Prostate gland (tissue), 2 donors: ENCODE results near the gene SEC14L1. TPM values are rescaled to one million over a fixed set of nuclear protein-coding genes. Genes with fewer than 3 reads are reported as not detected.

Experiments
- DNase-seq: peaks from one replicate; pipeline ENCODE4 v3.0.0-alpha.2; 2019; ENCODE audit warnings: low spot score
- H3K27ac ChIP-seq, 2 donors: fragments of 200-600 bp; sonication (generic); 2 replicates each; pipeline ENCODE4 v1.5.1; 2017 to 2019
- H3K27me3 ChIP-seq: fragments of 200-600 bp; sonication (generic); replicated peaks from 2 replicates; pipeline ENCODE4 v1.5.1; 2019; ENCODE audit not compliant: insufficient read depth
- H3K36me3 ChIP-seq, 2 donors: fragments of 200-600 bp; sonication (generic); 1 replicate in 1 of 2; 2 replicates in 1 of 2; pipeline versions ENCODE4 v1.5.1 to v1.8.1; 2017 to 2019
- H3K4me1 ChIP-seq: fragments of 200-600 bp; sonication (generic); replicated peaks from 2 replicates; pipeline ENCODE4 v1.5.1; 2019
- H3K4me3 ChIP-seq, 2 donors: fragments of 200-600 bp; sonication (generic); 2 replicates each; pipeline ENCODE4 v1.5.1; 2017 to 2019
- H3K9me3 ChIP-seq: fragments of 200-600 bp; sonication (generic); 2 replicates; pipeline ENCODE4 v1.5.1; 2017
- POLR2A ChIP-seq: fragments of 450-650 bp; IDR thresholded peaks from one replicate; pipeline ENCODE4 v1.6.1; 2016; ENCODE audit warnings: antibody characterized with exemption, mild to moderate bottlenecking
- POLR2AphosphoS5 ChIP-seq: sonication (generic); formaldehyde crosslinking; IDR thresholded peaks from one replicate; pipeline ENCODE4 v1.6.1; 2017; ENCODE audit warnings: antibody characterized with exemption
- WGBS: methylation state at CpG from one replicate; pipeline ENCODE4 v1.1.5; 2018; 5-methylcytosine and 5-hydroxymethylcytosine counted together
- intact Hi-C: fragments of 100-400 bp; cut with DNase I; formaldehyde crosslinking; loops from one replicate; pipeline ENCODE4 v1.14.2; 2022
- total RNA-seq, 2 donors: library from RNA; depleted of rRNA; stranded (reverse); fragments of >200 nt; gene quantifications; one replicate each; pipeline ENCODE4 v1.1.0, GENCODE V29; 2016
- TF ChIP-seq, protein P1 (sequence below), 4 experiments: fragments of 200-600 bp in 2 of 4; fragments of 450-650 bp in 2 of 4; sonication (generic) in 2 of 4; IDR thresholded peaks; 1 replicate in 3 of 4; 2 replicates in 1 of 4; pipeline ENCODE4 v1.5.1; 2016 to 2019; ENCODE audit warnings: antibody characterized with exemption in 4 of 4, mild to moderate bottlenecking in 2 of 4, moderate library complexity in 2 of 4

Gene SEC14L1
- total RNA-seq, 2 donors from 2014 or later, result 39.9 to 175 TPM

DNA sequence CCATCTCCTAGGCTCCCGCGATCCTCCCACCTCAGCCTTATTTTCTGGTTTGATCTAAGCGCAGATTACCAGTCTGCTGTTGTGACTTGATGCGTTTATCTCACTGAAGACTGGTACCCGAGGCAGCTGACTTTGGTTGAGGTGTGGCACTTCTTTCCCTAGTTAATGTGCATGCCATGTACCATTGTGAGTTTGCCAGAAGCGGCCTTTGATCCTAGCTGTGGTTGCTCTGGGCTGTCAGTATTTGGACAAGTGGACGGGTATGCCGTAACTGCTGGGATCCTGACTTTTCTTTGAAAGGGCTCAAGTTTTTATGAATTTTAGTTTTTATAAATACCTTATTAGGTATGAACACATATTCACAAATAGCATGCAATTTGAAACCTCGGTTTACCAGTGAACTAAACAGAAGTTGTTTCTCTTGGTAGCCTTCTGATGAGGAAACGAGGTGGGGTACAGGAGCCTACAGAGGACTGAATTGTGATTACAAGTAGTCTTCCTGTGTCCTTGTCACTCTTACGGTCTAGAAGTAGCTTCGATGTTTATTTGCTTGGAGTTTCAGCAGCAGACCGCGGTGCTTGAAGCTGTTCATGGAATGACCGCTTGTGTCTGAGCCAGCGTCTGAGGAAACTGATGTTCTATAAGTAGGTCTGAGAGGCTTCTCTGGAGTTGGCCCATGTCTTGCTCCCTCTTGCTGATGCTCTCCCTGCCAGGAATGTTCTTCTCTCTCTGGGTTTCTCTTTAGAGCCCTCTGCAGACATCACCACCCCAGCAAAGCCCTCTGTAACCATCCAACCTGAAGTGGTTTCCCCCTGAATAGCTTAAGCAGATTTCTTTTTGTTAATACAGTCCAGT is 40.0 kb downstream of the SEC14L1 start:
- Histone ChIP-seq H3K36me3 (no peaks in the 10 kb centered on the region), H3K4me1 (peaks cover 16% of the 10 kb centered on the region), H3K4me3 (no peak overlapping the region), H3K9me3 (no peaks in the 10 kb centered on the region), H3K27me3 (no peaks in the 10 kb centered on the region), H3K27ac (no peak overlapping the region)
- no peak for DNase-seq
- WGBS, result 83% methylated on average over 16 of the region's 16 CpGs
- no peak for TF ChIP-seq POLR2AphosphoS5
- TF ChIP-seq POLR2A, result no peak
- TF ChIP-seq, protein P1, sequence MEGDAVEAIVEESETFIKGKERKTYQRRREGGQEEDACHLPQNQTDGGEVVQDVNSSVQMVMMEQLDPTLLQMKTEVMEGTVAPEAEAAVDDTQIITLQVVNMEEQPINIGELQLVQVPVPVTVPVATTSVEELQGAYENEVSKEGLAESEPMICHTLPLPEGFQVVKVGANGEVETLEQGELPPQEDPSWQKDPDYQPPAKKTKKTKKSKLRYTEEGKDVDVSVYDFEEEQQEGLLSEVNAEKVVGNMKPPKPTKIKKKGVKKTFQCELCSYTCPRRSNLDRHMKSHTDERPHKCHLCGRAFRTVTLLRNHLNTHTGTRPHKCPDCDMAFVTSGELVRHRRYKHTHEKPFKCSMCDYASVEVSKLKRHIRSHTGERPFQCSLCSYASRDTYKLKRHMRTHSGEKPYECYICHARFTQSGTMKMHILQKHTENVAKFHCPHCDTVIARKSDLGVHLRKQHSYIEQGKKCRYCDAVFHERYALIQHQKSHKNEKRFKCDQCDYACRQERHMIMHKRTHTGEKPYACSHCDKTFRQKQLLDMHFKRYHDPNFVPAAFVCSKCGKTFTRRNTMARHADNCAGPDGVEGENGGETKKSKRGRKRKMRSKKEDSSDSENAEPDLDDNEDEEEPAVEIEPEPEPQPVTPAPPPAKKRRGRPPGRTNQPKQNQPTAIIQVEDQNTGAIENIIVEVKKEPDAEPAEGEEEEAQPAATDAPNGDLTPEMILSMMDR (IDR thresholded peaks at IDR 0.05), result no peak
- intact Hi-C loops, result no loop called here

DNA sequence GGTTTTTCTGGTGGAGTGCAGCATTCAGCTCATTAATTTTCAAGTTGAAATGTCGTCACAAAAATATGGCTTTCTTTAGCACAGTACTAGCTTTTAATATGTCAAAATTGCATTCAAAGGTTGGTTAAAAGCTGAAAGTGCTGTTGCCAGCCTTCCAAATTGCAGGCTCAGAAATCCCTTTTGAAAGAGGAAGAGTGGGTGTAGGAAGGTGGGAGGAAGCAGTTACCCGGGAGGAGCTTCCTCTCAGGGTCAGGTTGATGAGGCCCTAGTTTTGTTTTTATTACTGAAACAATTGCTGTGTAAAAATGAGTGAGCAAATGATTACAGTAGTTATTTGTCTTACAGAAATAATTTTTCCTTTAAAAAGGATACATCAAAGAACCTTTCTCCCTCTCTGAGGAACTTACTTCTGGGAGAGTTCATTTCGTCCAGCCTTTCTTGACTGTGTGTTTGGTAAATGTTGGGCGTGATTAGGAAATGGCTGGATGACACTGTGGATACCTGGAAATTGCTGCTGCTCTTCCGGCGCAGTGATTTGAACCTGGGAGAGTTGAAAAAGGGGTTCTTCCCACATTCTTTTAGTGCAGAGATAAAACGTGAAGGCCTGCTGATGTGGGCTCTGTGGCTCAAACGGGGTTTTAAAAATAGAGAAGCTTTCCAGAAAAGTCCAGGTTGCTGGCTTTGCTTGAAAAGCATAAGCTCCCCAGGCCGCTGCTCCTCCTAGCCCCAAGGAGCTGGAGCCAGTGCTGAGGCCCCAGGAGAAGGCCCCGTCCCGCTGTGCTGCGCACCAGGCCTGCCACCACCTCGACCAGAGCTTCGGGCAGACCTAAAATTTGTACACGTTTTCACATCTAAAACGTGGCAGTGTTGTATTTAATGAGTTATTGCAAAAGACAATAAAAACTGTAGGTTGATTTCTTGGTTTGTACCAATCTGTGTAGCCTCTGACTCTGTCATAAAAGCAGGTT is 41.7 kb downstream of the SEC14L1 start:
- intact Hi-C loops, result no loop called here
- no peaks in the 10 kb centered on the region for H3K9me3 ChIP-seq
- H3K4me1 ChIP-seq, result peaks cover 15% of the 10 kb centered on the region

DNA sequence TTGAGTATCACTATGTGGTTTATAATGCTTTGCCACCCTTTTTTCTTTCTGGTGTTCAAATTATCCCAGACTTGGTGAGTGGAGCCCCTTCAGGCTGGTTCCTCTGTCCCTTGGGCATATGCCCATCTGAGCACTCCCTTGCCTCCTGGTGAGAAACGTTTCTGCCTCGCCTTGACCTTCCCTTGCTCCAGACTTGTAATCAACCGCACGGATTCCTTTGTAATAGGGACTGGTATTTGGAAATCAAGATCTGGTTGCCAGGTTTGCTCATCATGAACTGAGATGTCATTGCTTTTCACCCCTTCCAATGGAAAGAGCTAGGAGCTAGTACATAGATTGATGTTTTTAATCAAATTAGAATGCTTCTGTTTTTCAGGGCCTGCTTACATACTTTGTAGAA is 43.7 kb downstream of the SEC14L1 start:
- WGBS, result 77% methylated on average over 4 of the region's 4 CpGs
- Histone ChIP-seq H3K27ac (no peak overlapping the region), H3K4me1 (peaks cover 6% of the 10 kb centered on the region), H3K9me3 (no peaks in the 10 kb centered on the region), H3K36me3 (no peaks in the 10 kb centered on the region), H3K27me3 (no peaks in the 10 kb centered on the region), H3K4me3 (no peak overlapping the region)
- DNase-seq, result no peak
- TF ChIP-seq, protein P1 (IDR thresholded peaks at IDR 0.05), result no peak
- TF ChIP-seq POLR2A, result no peak
- no peak for TF ChIP-seq POLR2AphosphoS5
- intact Hi-C loops, result no loop called here

More for the DNA sequence above, 41.7 kb downstream of the SEC14L1 start:
- 75% methylated on average over 16 of the region's 16 CpGs for whole genome bisulfite sequencing
- no peak for DNase-seq
- Histone ChIP-seq H3K4me3 (no peak overlapping the region), H3K27ac (peak overlapping the region in 1 of 2 donors; percentile 37), H3K36me3 (no peaks in the 10 kb centered on the region), H3K27me3 (no peaks in the 10 kb centered on the region)
- TF ChIP-seq, protein P1 (IDR thresholded peaks at IDR 0.05), result no peak
- TF ChIP-seq POLR2AphosphoS5, result no peak
- TF ChIP-seq POLR2A, result no peak

DNA sequence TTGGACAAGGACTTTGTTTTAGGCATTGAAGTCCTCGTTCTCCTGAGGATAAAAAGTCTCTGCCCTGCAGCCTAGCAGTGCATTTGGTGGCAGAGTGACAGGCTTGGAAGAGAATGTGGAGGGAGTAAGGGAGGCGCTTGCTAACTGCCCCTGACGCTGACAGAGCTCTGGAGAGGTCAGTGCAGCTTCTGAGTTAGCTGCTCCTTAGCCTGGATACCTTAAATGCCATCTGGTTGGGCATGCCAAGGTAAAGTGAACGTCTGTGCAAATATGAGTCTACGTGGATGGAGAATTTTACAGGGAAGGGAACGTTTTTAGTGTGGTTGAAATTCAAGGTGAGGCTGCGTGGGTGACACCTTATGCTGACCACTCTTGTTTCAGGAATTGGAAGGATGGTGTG is 44.4 kb downstream of the SEC14L1 start:
- intact Hi-C loops, result no loop called here
- TF ChIP-seq POLR2A (no peak), POLR2AphosphoS5 (peak; percentile 51)
- Histone ChIP-seq H3K27me3 (no peaks in the 10 kb centered on the region), H3K9me3 (no peaks in the 10 kb centered on the region), H3K27ac (peak overlapping the region in 1 of 2 donors; percentile 52), H3K4me1 (peaks cover 6% of the 10 kb centered on the region), H3K4me3 (no peak overlapping the region), H3K36me3 (no peaks in the 10 kb centered on the region)
- DNase-seq, result no peak
- 39% methylated on average over 7 of the region's 7 CpGs for WGBS

DNA sequence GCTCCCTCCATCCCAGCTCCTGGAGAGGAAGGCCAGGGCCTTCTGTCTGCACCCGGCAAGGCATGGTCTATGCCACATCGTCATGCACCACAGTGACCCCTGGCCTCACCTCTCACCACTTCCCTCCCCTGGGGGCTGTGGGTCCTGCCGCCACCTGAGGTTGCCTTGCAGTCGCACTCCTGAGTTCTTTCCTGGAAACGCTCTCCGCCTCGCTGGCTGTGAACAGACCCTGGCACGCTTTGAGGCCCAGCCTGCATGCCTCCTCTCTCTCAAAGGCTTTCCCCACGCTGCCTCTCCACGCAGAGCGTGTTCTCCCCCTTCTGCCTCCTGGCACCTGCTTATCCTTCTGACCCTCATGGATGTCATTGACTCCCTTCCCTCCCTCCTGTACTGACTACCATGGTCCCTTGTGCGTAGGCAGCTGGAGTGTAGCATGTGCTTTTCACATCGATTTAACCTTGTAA is 45.4 kb downstream of the SEC14L1 start:
- no peak for DNase-seq
- Histone ChIP-seq H3K27me3 (no peaks in the 10 kb centered on the region), H3K4me1 (peaks cover 6% of the 10 kb centered on the region), H3K27ac (peak overlapping the region in 1 of 2 donors; percentile 52), H3K36me3 (no peaks in the 10 kb centered on the region), H3K9me3 (no peaks in the 10 kb centered on the region), H3K4me3 (no peak overlapping the region)
- TF ChIP-seq POLR2AphosphoS5 (no peak), POLR2A (no peak)
- TF ChIP-seq, protein P1 (IDR thresholded peaks at IDR 0.05), result no peak
- intact Hi-C loops, result no loop called here
- 58% methylated on average over 13 of the region's 13 CpGs for WGBS
